Neutrophil (primary cell): Measurements from ENCODE around the gene POLRMT.

Source experiments
- H3K27ac ChIP-seq: fragments of 200-600 bp; sonication (generic); 2 replicates; pipeline ENCODE4 v1.5.1; 2016; ENCODE audit warnings: mild to moderate bottlenecking, moderate library complexity
- H3K27me3 ChIP-seq: fragments of 200-600 bp; sonication (generic); 2 replicates; pipeline ENCODE4 v1.6.0; 2016; ENCODE audit warnings: mild to moderate bottlenecking
- H3K36me3 ChIP-seq: fragments of 200-600 bp; sonication (generic); 2 replicates; pipeline ENCODE4 v1.5.1; 2017
- H3K4me1 ChIP-seq, 2 experiments: fragments of 200-600 bp in 1 of 2; sonication (generic) in 1 of 2; 1 replicate in 1 of 2; 2 replicates in 1 of 2; pipeline versions ENCODE4 v1.5.1 to v1.6.1; 2013 to 2016; ENCODE audit warnings: low read depth in 1 of 2, low read length in 1 of 2, mild to moderate bottlenecking in 1 of 2, moderate library complexity in 1 of 2; ENCODE audit not compliant: control insufficient read depth in 1 of 2, insufficient read depth in 1 of 2
- H3K4me3 ChIP-seq, 2 experiments: fragments of 200-600 bp in 1 of 2; sonication (generic) in 1 of 2; 1 replicate in 1 of 2; 2 replicates in 1 of 2; pipeline ENCODE4 v1.5.1; 2013 to 2016; ENCODE audit warnings: low read depth in 1 of 2, low read length in 1 of 2, mild to moderate bottlenecking in 1 of 2, moderate library complexity in 1 of 2
- H3K9me3 ChIP-seq: fragments of 200-600 bp; sonication (generic); 2 replicates; pipeline ENCODE4 v1.5.1; 2016
- TF ChIP-seq, protein P1 (sequence below): fragments of 200-600 bp; sonication (generic); IDR thresholded peaks from 2 replicates; pipeline ENCODE4 v1.5.1; 2016; ENCODE audit warnings: antibody characterized with exemption

Gene POLRMT

DNA sequence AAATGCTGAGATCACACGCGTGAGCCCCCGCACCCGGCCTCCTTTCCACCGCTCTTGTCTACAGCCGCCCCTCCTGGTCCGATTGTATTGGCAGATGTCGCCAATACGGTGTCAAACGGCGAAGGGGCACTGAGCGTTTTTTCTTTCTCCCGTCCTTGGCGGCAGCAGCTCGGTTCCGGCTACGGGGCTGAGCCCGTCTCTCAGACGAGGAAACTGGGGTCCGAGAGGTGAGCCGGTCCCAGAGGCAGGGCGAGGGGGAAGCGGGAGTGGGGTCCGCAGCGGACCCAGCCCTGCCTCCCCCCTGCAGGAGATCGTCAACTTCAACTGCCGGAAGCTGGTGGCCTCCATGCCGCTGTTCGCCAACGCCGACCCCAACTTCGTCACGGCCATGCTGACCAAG, 20.4 kb downstream of the POLRMT start:
- TF ChIP-seq, protein P1, sequence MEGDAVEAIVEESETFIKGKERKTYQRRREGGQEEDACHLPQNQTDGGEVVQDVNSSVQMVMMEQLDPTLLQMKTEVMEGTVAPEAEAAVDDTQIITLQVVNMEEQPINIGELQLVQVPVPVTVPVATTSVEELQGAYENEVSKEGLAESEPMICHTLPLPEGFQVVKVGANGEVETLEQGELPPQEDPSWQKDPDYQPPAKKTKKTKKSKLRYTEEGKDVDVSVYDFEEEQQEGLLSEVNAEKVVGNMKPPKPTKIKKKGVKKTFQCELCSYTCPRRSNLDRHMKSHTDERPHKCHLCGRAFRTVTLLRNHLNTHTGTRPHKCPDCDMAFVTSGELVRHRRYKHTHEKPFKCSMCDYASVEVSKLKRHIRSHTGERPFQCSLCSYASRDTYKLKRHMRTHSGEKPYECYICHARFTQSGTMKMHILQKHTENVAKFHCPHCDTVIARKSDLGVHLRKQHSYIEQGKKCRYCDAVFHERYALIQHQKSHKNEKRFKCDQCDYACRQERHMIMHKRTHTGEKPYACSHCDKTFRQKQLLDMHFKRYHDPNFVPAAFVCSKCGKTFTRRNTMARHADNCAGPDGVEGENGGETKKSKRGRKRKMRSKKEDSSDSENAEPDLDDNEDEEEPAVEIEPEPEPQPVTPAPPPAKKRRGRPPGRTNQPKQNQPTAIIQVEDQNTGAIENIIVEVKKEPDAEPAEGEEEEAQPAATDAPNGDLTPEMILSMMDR: no peak
- no peaks in the 10 kb centered on the region for H3K9me3 ChIP-seq
- peaks cover 85% of the 10 kb centered on the region for H3K27me3 ChIP-seq
- H3K27ac ChIP-seq: no peak overlapping the region
- peaks cover 12% of the 10 kb centered on the region for H3K36me3 ChIP-seq
- H3K4me3 ChIP-seq: no peak overlapping the region
- peaks cover 0 to 5% of the 10 kb centered on the region in 2 experiments for H3K4me1 ChIP-seq

DNA sequence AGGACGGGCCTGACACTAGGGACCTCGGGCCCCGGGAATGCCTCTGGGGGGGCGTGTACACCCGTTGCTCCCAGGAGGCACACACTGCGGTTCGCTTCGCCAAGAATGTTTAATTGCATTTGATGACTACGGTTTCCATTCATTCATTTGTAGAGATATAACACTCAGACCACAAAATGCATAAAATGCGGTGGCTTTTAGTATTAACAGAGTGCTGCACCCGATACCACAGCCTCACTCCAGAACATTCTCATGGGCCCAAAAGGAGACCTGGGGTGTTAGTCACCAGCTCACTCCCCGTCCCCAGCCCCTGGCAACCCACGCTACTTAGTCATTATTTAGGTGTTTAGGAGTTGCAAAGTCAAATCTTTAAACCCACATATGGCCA, 21.9 kb downstream of the POLRMT start:
- Histone ChIP-seq H3K4me3 (no peak overlapping the region), H3K27ac (no peak overlapping the region), H3K4me1 (peaks cover 0 to 5% of the 10 kb centered on the region in 2 experiments), H3K9me3 (no peaks in the 10 kb centered on the region), H3K27me3 (peaks cover 76% of the 10 kb centered on the region), H3K36me3 (no peaks in the 10 kb centered on the region)
- TF ChIP-seq, protein P1: no peak

DNA sequence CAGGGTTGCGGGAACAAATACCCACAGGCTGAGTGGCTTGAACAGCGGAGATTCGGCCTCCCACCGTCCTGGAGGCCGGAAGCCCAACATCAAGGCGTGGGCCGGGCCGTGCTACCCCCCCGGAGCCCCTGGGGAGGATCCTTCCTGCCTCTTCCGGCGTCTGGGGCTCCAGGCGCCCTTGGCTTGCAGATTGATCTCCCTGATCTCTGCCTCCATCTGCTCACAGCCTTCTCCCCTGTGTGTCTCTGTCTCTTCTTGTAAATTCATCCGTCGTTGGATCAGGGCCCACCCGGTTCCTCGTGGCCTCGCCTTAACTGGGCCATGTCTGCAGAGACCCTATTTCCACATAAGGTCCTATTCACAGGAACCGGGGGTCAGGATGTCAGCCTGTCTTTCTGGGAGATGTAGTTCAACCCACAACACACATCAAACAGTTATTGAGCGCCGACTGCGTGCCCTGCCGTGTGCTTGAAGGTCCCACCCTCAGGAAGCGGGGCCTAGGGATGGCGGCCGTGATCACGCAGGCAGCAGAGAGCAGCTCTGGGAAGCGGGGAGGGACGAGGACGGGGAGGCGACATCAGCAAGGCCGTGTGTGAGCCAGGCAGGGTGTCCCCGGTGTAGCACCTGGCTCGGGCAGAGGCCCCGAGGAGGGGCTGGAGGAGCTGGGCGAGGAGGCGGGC, 22.4 kb downstream of the POLRMT start:
- Histone ChIP-seq H3K4me3 (no peak overlapping the region), H3K9me3 (no peaks in the 10 kb centered on the region), H3K36me3 (no peaks in the 10 kb centered on the region), H3K27me3 (peaks cover 72% of the 10 kb centered on the region), H3K4me1 (peaks cover 0 to 5% of the 10 kb centered on the region in 2 experiments), H3K27ac (no peak overlapping the region)
- TF ChIP-seq, protein P1: no peak

DNA sequence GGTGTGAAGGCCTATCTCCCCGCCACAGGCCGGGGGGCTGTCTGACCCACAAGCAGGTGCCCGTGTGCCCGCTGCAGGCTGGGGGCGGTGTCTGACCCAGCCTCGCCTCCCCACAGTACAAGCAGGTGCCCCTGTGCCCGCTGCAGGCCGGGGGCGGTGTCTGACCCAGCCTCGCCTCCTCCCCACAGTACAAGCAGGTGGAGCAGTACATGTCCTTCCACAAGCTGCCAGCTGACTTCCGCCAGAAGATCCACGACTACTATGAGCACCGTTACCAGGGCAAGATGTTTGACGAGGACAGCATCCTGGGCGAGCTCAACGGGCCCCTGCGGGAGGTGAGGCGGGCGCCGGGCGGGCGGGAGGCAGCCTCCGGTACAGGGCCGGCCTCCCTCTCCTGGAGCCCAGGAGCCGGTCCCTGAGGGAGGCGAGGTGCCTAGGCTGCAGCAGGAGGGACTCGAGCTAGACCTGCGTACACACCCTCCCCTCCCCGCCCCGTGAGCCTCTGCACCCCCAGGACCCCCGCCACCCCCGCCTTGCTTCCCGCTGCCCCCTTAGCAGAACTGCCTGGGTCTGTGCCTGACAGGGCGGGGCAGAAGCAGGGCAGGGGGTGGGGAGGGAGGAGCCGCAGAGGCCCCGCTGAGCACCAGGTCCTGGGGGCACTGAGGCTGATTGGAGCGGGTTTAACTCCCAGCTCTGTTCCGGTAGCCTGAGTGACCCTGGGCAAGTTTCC, 23.1 kb downstream of the POLRMT start:
- Histone ChIP-seq H3K27ac (no peak overlapping the region), H3K9me3 (no peaks in the 10 kb centered on the region), H3K4me3 (no peak overlapping the region), H3K27me3 (peaks cover 66% of the 10 kb centered on the region), H3K36me3 (no peaks in the 10 kb centered on the region), H3K4me1 (peaks cover 0 to 5% of the 10 kb centered on the region in 2 experiments)
- TF ChIP-seq, protein P1: no peak

DNA sequence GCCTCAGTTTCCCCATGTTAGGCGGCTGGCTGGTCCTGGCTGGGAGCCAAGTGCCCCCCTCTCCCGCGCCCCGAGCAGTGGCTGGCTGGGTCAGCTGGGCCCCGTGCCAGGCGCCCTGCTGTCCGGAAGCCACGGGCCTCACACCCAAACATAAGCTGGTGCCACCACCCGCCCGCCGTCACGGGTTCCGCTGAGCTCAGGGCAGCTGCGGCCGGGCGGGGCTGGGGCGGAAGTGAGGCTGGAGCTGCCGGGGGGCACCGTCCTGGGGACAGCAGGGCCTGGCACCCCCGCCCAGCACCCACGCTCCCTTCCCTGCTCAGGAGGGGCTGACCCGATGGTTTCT, 24.4 kb downstream of the POLRMT start:
- no peak overlapping the region for H3K4me3 ChIP-seq
- no peaks in the 10 kb centered on the region for H3K36me3 ChIP-seq
- TF ChIP-seq, protein P1: no peak
- no peak overlapping the region for H3K27ac ChIP-seq
- H3K9me3 ChIP-seq: no peaks in the 10 kb centered on the region
- H3K4me1 ChIP-seq: peaks cover 0 to 5% of the 10 kb centered on the region in 2 experiments
- peaks cover 53% of the 10 kb centered on the region for H3K27me3 ChIP-seq
